Measurements from ENCODE around the gene UFSP1. TPM values are rescaled to one million over a fixed set of nuclear protein-coding genes. Genes with fewer than 3 reads are reported as not detected.

UFSP1 gene
- total and polyA plus RNA-seq, 2 experiments from 2014 or later = 3.9 to 4.2 TPM

DNA sequence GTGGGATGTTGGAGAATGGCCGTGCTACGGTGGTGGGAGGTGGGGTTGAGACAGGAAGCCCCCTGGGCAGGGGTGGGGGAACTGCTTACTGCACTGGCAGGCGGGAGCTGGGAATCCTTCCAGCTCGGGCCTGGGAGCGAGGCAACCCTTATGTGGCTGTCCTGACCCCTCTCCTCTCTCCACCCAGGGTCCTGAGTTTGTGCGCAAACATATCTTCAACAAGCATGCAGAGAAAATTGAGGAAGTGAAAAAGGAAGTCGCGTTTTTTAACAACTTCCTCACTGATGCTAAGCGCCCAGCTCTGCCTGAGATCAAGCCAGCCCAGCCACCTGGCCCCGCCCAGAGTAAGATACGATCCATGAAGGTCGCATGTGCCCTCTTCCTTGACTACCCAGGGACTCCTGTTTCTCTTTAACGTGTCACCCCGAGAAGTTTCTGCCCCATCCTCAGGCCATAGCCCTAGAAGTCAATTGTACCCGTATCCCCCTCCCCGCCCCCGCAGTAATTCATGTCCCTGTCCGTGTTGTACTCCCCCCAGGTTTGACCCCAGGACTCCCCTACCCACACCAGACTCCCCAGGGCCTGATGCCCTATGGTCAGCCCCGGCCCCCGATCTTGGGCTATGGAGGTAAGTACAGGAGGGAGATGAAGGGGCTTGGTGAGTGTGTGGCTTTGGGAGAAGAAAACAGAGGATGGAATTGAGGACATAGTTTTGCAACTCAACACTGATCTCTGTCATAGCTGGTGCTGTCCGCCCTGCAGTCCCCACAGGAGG lies 1.8 kb downstream of the UFSP1 start:
- no peak for TF ChIP-seq EZH2 (IDR thresholded peaks at IDR 0.05; ENCODE audit: borderline replicate concordance)
- no peak for TF ChIP-seq EZH2phosphoT487 (IDR thresholded peaks at IDR 0.05; ENCODE audit: low read depth, severe bottlenecking, unreplicated experiment)
- TF ChIP-seq, protein P1, sequence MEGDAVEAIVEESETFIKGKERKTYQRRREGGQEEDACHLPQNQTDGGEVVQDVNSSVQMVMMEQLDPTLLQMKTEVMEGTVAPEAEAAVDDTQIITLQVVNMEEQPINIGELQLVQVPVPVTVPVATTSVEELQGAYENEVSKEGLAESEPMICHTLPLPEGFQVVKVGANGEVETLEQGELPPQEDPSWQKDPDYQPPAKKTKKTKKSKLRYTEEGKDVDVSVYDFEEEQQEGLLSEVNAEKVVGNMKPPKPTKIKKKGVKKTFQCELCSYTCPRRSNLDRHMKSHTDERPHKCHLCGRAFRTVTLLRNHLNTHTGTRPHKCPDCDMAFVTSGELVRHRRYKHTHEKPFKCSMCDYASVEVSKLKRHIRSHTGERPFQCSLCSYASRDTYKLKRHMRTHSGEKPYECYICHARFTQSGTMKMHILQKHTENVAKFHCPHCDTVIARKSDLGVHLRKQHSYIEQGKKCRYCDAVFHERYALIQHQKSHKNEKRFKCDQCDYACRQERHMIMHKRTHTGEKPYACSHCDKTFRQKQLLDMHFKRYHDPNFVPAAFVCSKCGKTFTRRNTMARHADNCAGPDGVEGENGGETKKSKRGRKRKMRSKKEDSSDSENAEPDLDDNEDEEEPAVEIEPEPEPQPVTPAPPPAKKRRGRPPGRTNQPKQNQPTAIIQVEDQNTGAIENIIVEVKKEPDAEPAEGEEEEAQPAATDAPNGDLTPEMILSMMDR (IDR thresholded peaks at IDR 0.05; ENCODE audit: poor library complexity) = no peak
- DNase-seq (ENCODE audit: low spot score) = no peak
- H3K79me2 ChIP-seq = peaks cover 38% of the 10 kb centered on the region
- peaks cover 5% of the 10 kb centered on the region for H4K20me1 ChIP-seq (ENCODE audit: insufficient read depth, poor library complexity, severe bottlenecking)
- WGBS (ENCODE audit: low lambda C conversion rate, missing lambda C conversion rate) = 82% methylated on average over 17 of the region's 21 CpGs
- peak overlapping the region; percentile 93 for H3K4me2 ChIP-seq
- peaks cover 25% of the 10 kb centered on the region for H3K4me1 ChIP-seq (ENCODE audit: insufficient read depth)
- H3K9me3 ChIP-seq (ENCODE audit: low read depth) = no peaks in the 10 kb centered on the region
- H3K9me2 ChIP-seq (replicated peaks; ENCODE audit: insufficient read depth) = no peaks in the 10 kb centered on the region
- H3K27ac ChIP-seq = no peak overlapping the region
- H2AFZ ChIP-seq = no peak overlapping the region
- no peaks in the 10 kb centered on the region for H3K36me3 ChIP-seq (replicated peaks; ENCODE audit: insufficient read depth, low read depth)
- no peak overlapping the region for H3K4me3 ChIP-seq
- H3K27me3 ChIP-seq = no peaks in the 10 kb centered on the region

GRCh38 chr7:100886936-100887515 lies 2.5 kb downstream of the UFSP1 start:
- H2AFZ ChIP-seq = no peak overlapping the region
- H3K4me3 ChIP-seq = no peak overlapping the region
- no peaks in the 10 kb centered on the region for H3K9me2 ChIP-seq (replicated peaks; ENCODE audit: insufficient read depth)
- H3K27ac ChIP-seq = no peak overlapping the region
- H3K27me3 ChIP-seq = no peaks in the 10 kb centered on the region
- TF ChIP-seq EZH2phosphoT487 (IDR thresholded peaks at IDR 0.05; ENCODE audit: low read depth, severe bottlenecking, unreplicated experiment) (no peak), EZH2 (IDR thresholded peaks at IDR 0.05; ENCODE audit: borderline replicate concordance) (no peak)
- TF ChIP-seq, protein P1 (IDR thresholded peaks at IDR 0.05; ENCODE audit: poor library complexity) = no peak
- peaks cover 25% of the 10 kb centered on the region for H3K4me1 ChIP-seq (ENCODE audit: insufficient read depth)
- no peak overlapping the region for H3K4me2 ChIP-seq
- H4K20me1 ChIP-seq (ENCODE audit: insufficient read depth, poor library complexity, severe bottlenecking) = peaks cover 6% of the 10 kb centered on the region
- 96% methylated on average over 25 of the region's 25 CpGs for WGBS (ENCODE audit: low lambda C conversion rate, missing lambda C conversion rate)
- no peaks in the 10 kb centered on the region for H3K36me3 ChIP-seq (replicated peaks; ENCODE audit: insufficient read depth, low read depth)
- DNase-seq (ENCODE audit: low spot score) = no peak
- H3K79me2 ChIP-seq = peaks cover 45% of the 10 kb centered on the region
- no peaks in the 10 kb centered on the region for H3K9me3 ChIP-seq (ENCODE audit: low read depth)

- no peaks in the 10 kb centered on the region for H3K9me2 ChIP-seq (replicated peaks; ENCODE audit: insufficient read depth)
Measured at GRCh38 chr7:100886142-100886935, 3.2 kb downstream of the UFSP1 start.

More at GRCh38 chr7:100886142-100886935, 3.2 kb downstream of the UFSP1 start:
- H4K20me1 ChIP-seq (ENCODE audit: insufficient read depth, poor library complexity, severe bottlenecking) = peaks cover 9% of the 10 kb centered on the region
- no peaks in the 10 kb centered on the region for H3K9me3 ChIP-seq (ENCODE audit: low read depth)
- TF ChIP-seq EZH2phosphoT487 (IDR thresholded peaks at IDR 0.05; ENCODE audit: low read depth, severe bottlenecking, unreplicated experiment) = no peak
- TF ChIP-seq, protein P1 (IDR thresholded peaks at IDR 0.05; ENCODE audit: poor library complexity) = no peak
- TF ChIP-seq EZH2 (IDR thresholded peaks at IDR 0.05; ENCODE audit: borderline replicate concordance) = no peak
- H3K4me1 ChIP-seq (ENCODE audit: insufficient read depth) = peaks cover 23% of the 10 kb centered on the region
- no peak for DNase-seq (ENCODE audit: low spot score)
- no peaks in the 10 kb centered on the region for H3K36me3 ChIP-seq (replicated peaks; ENCODE audit: insufficient read depth, low read depth)
- H2AFZ ChIP-seq = no peak overlapping the region
- peaks cover 52% of the 10 kb centered on the region for H3K79me2 ChIP-seq
- no peak overlapping the region for H3K27ac ChIP-seq
- H3K4me3 ChIP-seq = no peak overlapping the region
- no peaks in the 10 kb centered on the region for H3K27me3 ChIP-seq
- 91% methylated on average over 27 of the region's 27 CpGs for WGBS (ENCODE audit: low lambda C conversion rate, missing lambda C conversion rate)
- no peak overlapping the region for H3K4me2 ChIP-seq
